SK-N-SH (cell line): Measurements from ENCODE around the gene SNX9. TPM values are rescaled to one million over a fixed set of nuclear protein-coding genes. Genes with fewer than 3 reads are reported as not detected.
"Not testable (repeated sequence)": the region's sequence is repeated elsewhere in the genome, so short reads cannot be mapped to it uniquely, and the experiment has no call there.

ENCODE experiments used
- CTCF ChIA-PET: fragments of 300-600, 350-600 bp; formaldehyde crosslinking; extraction: SDS; loops from one replicate; lab custom pipeline; 2021; lab: Yijun Ruan, JAX
- POLR2A ChIA-PET: fragments of 350-600 bp; sonication (Branson Sonifier 250); formaldehyde crosslinking; extraction: SDS; loops from one replicate; lab custom pipeline; 2020; ENCODE audit warnings: antibody characterized with exemption, inconsistent platforms; lab: Yijun Ruan, JAX
- DNase-seq: peaks from one replicate; pipeline ENCODE4 v3.0.0; 2012
- H2AFZ ChIP-seq: fragments of 200-600 bp; sonication (generic); 2 replicates; pipeline ENCODE4 v1.8.1; 2016; ENCODE audit warnings: antibody characterized with exemption, mild to moderate bottlenecking, low read depth
- H3F3A ChIP-seq: fragments of 200-600 bp; sonication (generic); replicated peaks from 2 replicates; pipeline ENCODE3; 2016; ENCODE audit warnings: antibody characterized with exemption, mild to moderate bottlenecking; ENCODE audit not compliant: insufficient read depth
- H3K27ac ChIP-seq, 2 experiments: fragments of 200-500 bp in 1 of 2; fragments of 200-600 bp in 1 of 2; sonication (Bioruptor generic) in 1 of 2; sonication (generic), shearing (Covaris generic) in 1 of 2; 2 replicates each; pipeline versions ENCODE4 v1.5.1 to v1.6.1; 2014 to 2016; ENCODE audit warnings: low read depth in 2 of 2, inconsistent platforms in 1 of 2, low read length in 1 of 2, mild to moderate bottlenecking in 1 of 2, mixed read lengths in 1 of 2
- H3K27me3 ChIP-seq: fragments of 200-600 bp; sonication (generic), shearing (Covaris generic); 2 replicates; pipeline ENCODE4 v1.6.1; 2016; ENCODE audit warnings: mixed run types; ENCODE audit not compliant: insufficient read depth
- H3K36me3 ChIP-seq, 2 experiments: fragments of 200-500 bp in 1 of 2; fragments of 200-600 bp in 1 of 2; sonication (Bioruptor generic) in 1 of 2; sonication (generic) in 1 of 2; replicated peaks in 1 of 2; 2 replicates each; pipeline versions ENCODE3 to v1.5.1; 2014 to 2016; ENCODE audit warnings: low read length in 1 of 2, mild to moderate bottlenecking in 1 of 2; ENCODE audit not compliant: insufficient read depth in 2 of 2, control insufficient read depth in 1 of 2
- H3K4me1 ChIP-seq, 2 experiments: fragments of 200-500 bp in 1 of 2; fragments of 200-600 bp in 1 of 2; sonication (Bioruptor generic) in 1 of 2; sonication (generic), shearing (Covaris generic) in 1 of 2; 2 replicates each; pipeline versions ENCODE4 v1.5.1 to v1.6.1; 2014 to 2016; ENCODE audit warnings: low read depth in 1 of 2, low read length in 1 of 2, mixed run types in 1 of 2; ENCODE audit not compliant: insufficient read depth in 2 of 2, control insufficient read depth in 1 of 2
- H3K4me2 ChIP-seq: fragments of 200-600 bp; sonication (generic), shearing (Covaris generic); 2 replicates; pipeline ENCODE4 v1.6.1; 2017; ENCODE audit warnings: mixed run types
- H3K4me3 ChIP-seq, 2 experiments: fragments of 200-500 bp in 1 of 2; fragments of 200-600 bp in 1 of 2; sonication (Bioruptor generic) in 1 of 2; sonication (generic), shearing (Covaris generic) in 1 of 2; 2 replicates each; pipeline versions ENCODE4 v1.5.1 to v1.8.1; 2014 to 2016; ENCODE audit warnings: low read depth in 2 of 2, inconsistent platforms in 1 of 2, low read length in 1 of 2, mild to moderate bottlenecking in 1 of 2, mixed read lengths in 1 of 2, moderate library complexity in 1 of 2
- H3K79me2 ChIP-seq: fragments of 200-600 bp; sonication (generic); 2 replicates; pipeline ENCODE4 v1.8.1; 2017; ENCODE audit warnings: mild to moderate bottlenecking; ENCODE audit not compliant: insufficient read depth
- H3K9ac ChIP-seq: fragments of 200-600 bp; sonication (generic); 2 replicates; pipeline ENCODE4 v1.6.1; 2017; ENCODE audit warnings: mixed run types
- H3K9me2 ChIP-seq: fragments of 200-600 bp; sonication (generic); 2 replicates; pipeline ENCODE4 v1.6.1; 2017; ENCODE audit warnings: mixed run types
- H3K9me3 ChIP-seq: fragments of 200-600 bp; sonication (generic); 2 replicates; pipeline ENCODE4 v1.6.1; 2017; ENCODE audit warnings: mixed run types, mild to moderate bottlenecking, moderate library complexity
- H4K20me1 ChIP-seq: fragments of 200-600 bp; sonication (generic); 2 replicates; pipeline ENCODE4 v1.6.1; 2017; ENCODE audit warnings: mild to moderate bottlenecking, mixed run types; ENCODE audit not compliant: insufficient read depth
- CTCF ChIP-seq: fragments of 200-600 bp; sonication (generic); IDR thresholded peaks from 2 replicates; pipeline ENCODE4 v1.6.1; 2017; ENCODE audit warnings: antibody characterized with exemption, mild to moderate bottlenecking, moderate library complexity
- ELF1 ChIP-seq: IDR thresholded peaks from 2 replicates; pipeline ENCODE4 v1.4.0; 2012
- EP300 ChIP-seq, 2 experiments: IDR thresholded peaks; 2 replicates each; pipeline versions ENCODE4 v1.4.0 to v1.6.1; 2012; ENCODE audit warnings: borderline replicate concordance in 1 of 2, low read depth in 1 of 2, low read length in 1 of 2
- FOSL2 ChIP-seq: IDR thresholded peaks from 2 replicates; pipeline ENCODE4 v1.4.0; 2012; ENCODE audit warnings: low read depth, mild to moderate bottlenecking, moderate library complexity, borderline replicate concordance
- FOXJ3 ChIP-seq: sonication (generic); formaldehyde crosslinking; IDR thresholded peaks from 2 replicates; pipeline ENCODE4 v1.5.1; 2020; ENCODE audit warnings: mild to moderate bottlenecking, missing genetic modification reagents
- FOXM1 ChIP-seq: IDR thresholded peaks from 2 replicates; pipeline ENCODE4 v1.4.0; 2012; ENCODE audit warnings: low read depth, mild to moderate bottlenecking
- GABPA ChIP-seq: IDR thresholded peaks from 2 replicates; pipeline ENCODE4 v1.4.0; 2012; ENCODE audit warnings: low read depth, mild to moderate bottlenecking
- MAX ChIP-seq: IDR thresholded peaks from 2 replicates; pipeline ENCODE4 v1.4.0; 2012; ENCODE audit warnings: low read depth
- NFIC ChIP-seq: IDR thresholded peaks from 2 replicates; pipeline ENCODE4 v1.4.0; 2012; ENCODE audit warnings: borderline replicate concordance
- NRF1 ChIP-seq: IDR thresholded peaks from 2 replicates; pipeline ENCODE4 v1.6.1; 2012; ENCODE audit warnings: low read depth, mild to moderate bottlenecking, low read length
- RAD21 ChIP-seq: IDR thresholded peaks from 2 replicates; pipeline ENCODE4 v1.6.1; 2012; ENCODE audit warnings: mild to moderate bottlenecking, low read length
- RXRA ChIP-seq: IDR thresholded peaks from 2 replicates; pipeline ENCODE4 v1.4.0; 2012; ENCODE audit warnings: low read depth, mild to moderate bottlenecking, borderline replicate concordance
- SMC3 ChIP-seq: IDR thresholded peaks from 2 replicates; pipeline ENCODE4 v1.6.1; 2012; ENCODE audit warnings: low read depth, low read length, improper control_type of control experiment
- TCF12 ChIP-seq: IDR thresholded peaks from 2 replicates; pipeline ENCODE4 v1.4.0; 2012
- TEAD4 ChIP-seq: IDR thresholded peaks from 2 replicates; pipeline ENCODE4 v1.4.0; 2012; ENCODE audit warnings: mild to moderate bottlenecking, borderline replicate concordance; ENCODE audit not compliant: insufficient read depth
- USF2 ChIP-seq: fragments of 150-350 bp; IDR thresholded peaks from 2 replicates; pipeline ENCODE4 v1.6.1; 2017; ENCODE audit warnings: antibody characterized with exemption, low read length, low read depth, borderline replicate concordance
- ZBTB33 ChIP-seq: IDR thresholded peaks from 2 replicates; pipeline ENCODE4 v1.4.0; 2012; ENCODE audit warnings: low read depth, borderline replicate concordance
- WGBS: methylation state at CpG from one replicate; pipeline ENCODE4 v1.1.6; 2017; ENCODE audit warnings: low lambda C conversion rate; 5-methylcytosine and 5-hydroxymethylcytosine counted together
- polyA plus RNA-seq, 3 experiments: library from polyadenylated mRNA; depleted of rRNA; stranded (reverse); fragments of >200 nt; gene quantifications; 2 replicates each; pipeline ENCODE4 v1.2.3, GENCODE V29; 2012

Gene SNX9
- polyA plus RNA-seq, 1 of the 3 experiments (the other 2 are of a cell fraction), result 31.6 TPM

- Histone ChIP-seq H3K4me2 (no peak overlapping the region), H3K36me3 (peaks cover 37 to 39% of the 10 kb centered on the region in 2 experiments), H3K9me2 (no peaks in the 10 kb centered on the region), H3K27me3 (no peaks in the 10 kb centered on the region), H3K4me3 (no peak overlapping the region), H3K79me2 (no peaks in the 10 kb centered on the region), H4K20me1 (no peaks in the 10 kb centered on the region), H3K9ac (no peak overlapping the region), H3K4me1 (no peaks in the 10 kb centered on the region), H3K27ac (no peak overlapping the region), H3K9me3 (peaks cover 16% of the 10 kb centered on the region; the same call in 1 of the 2 replicates), H2AFZ (no peak overlapping the region), H3F3A (peaks cover 8% of the 10 kb centered on the region)
- peak; percentile 40 for DNase-seq
- ChIA-PET POLR2A (no interaction called here), CTCF (interaction anchor here (0.7 to 2.7 kb wide), 16 partner anchors 9 to 632 kb away, joined by 3 to 14 read pairs (median 4); no protein-coding TSS in a partner anchor)
- 92% methylated on average over 5 of the region's 5 CpGs for WGBS
- TF ChIP-seq RAD21 (peak; percentile 67), FOXM1 (no peak), SMC3 (peak; percentile 59), USF2 (no peak), CTCF (peak; percentile 55)
These were observed 124.0 kb downstream of the SNX9 start for GRCh38 chr6:157946865-157947532.

- POLR2A ChIA-PET, H3K27me3 ChIP-seq, H3K4me3 ChIP-seq, H4K20me1 ChIP-seq, DNase-seq, H3F3A ChIP-seq, H3K27ac ChIP-seq, H3K4me1 ChIP-seq, H3K4me2 ChIP-seq, H3K79me2 ChIP-seq, CTCF ChIA-PET, H2AFZ ChIP-seq, H3K9me2 ChIP-seq, H3K9ac ChIP-seq: not testable (repeated sequence)
- peaks cover 16% of the 10 kb centered on the region; the same call in 1 of the 2 replicates for H3K9me3 ChIP-seq
- WGBS, result 50% methylated on average over 1 of the region's 1 CpG
- H3K36me3 ChIP-seq, result peaks cover 4 to 14% of the 10 kb centered on the region in 2 experiments
These were observed 127.9 kb downstream of the SNX9 start for GRCh38 chr6:157950899-157951298.

GRCh38 chr6:157951828-157952227, 128.8 kb downstream of the SNX9 start:
- H4K20me1 ChIP-seq, result no peaks in the 10 kb centered on the region
- no peak overlapping the region for H3K9ac ChIP-seq
- peaks cover 8% of the 10 kb centered on the region for H3F3A ChIP-seq
- H2AFZ ChIP-seq, result no peak overlapping the region
- no peak overlapping the region for H3K27ac ChIP-seq
- no peak for DNase-seq
- peaks cover under 1 to 9% of the 10 kb centered on the region in 2 experiments for H3K36me3 ChIP-seq
- ChIA-PET POLR2A (no interaction called here), CTCF (interaction anchor here (0.6 kb wide), 1 partner anchor 163 kb away, joined by 4 read pairs; no protein-coding TSS in a partner anchor)
- no peaks in the 10 kb centered on the region for H3K27me3 ChIP-seq
- no peak overlapping the region for H3K4me2 ChIP-seq
- WGBS, result 86% methylated on average over 9 of the region's 9 CpGs
- peaks cover 16% of the 10 kb centered on the region; the same call in 1 of the 2 replicates for H3K9me3 ChIP-seq
- H3K79me2 ChIP-seq, result no peaks in the 10 kb centered on the region
- TF ChIP-seq FOXM1, result no peak
- no peak for TF ChIP-seq ELF1
- no peak for TF ChIP-seq EP300 (IDR thresholded peaks at IDR 0.05; ENCODE audit: borderline replicate concordance in 1 of 2, low read depth in 1 of 2, low read length in 1 of 2)
- TF ChIP-seq NFIC, result no peak
- no peak for TF ChIP-seq MAX
- TF ChIP-seq SMC3, result no peak
- TF ChIP-seq NRF1, result no peak
- no peak for TF ChIP-seq FOXJ3 (CRISPR knock-in tag)
- TF ChIP-seq ZBTB33, result no peak
- TF ChIP-seq TEAD4, result no peak
- TF ChIP-seq RXRA, result no peak
- no peak for TF ChIP-seq FOSL2
- no peak for TF ChIP-seq TCF12
- TF ChIP-seq GABPA, result no peak
- no peaks in the 10 kb centered on the region for H3K9me2 ChIP-seq
- peaks cover 0 to 5% of the 10 kb centered on the region in 2 experiments; a peak in 1 of 4 replicates for H3K4me1 ChIP-seq
- no peak overlapping the region for H3K4me3 ChIP-seq
